H9 (cell line): Measurements from ENCODE around the gene ZNF638. TPM values are rescaled to one million over a fixed set of nuclear protein-coding genes. Genes with fewer than 3 reads are reported as not detected.

Experiments used
- DNase-seq: peaks from one replicate; pipeline ENCODE4 v3.0.0-alpha.2; 2017
- H2AFZ ChIP-seq: one replicate; pipeline ENCODE4 v1.6.1; 2013; ENCODE audit warnings: mild to moderate bottlenecking, low read length, control low read depth, moderate library complexity
- H2AK5ac ChIP-seq: 2 replicates; pipeline ENCODE4 v1.6.1; 2013; ENCODE audit warnings: low read length, control low read depth, mixed read lengths; ENCODE audit not compliant: insufficient read length
- H2BK120ac ChIP-seq: one replicate; pipeline ENCODE4 v1.6.1; 2013; ENCODE audit warnings: low read depth, mild to moderate bottlenecking, low read length, control low read depth, inconsistent platforms; ENCODE audit not compliant: poor library complexity, severe bottlenecking
- H2BK12ac ChIP-seq: 2 replicates; pipeline ENCODE4 v1.6.1; 2013; ENCODE audit warnings: low read length, control low read depth, mixed read lengths, low read depth; ENCODE audit not compliant: insufficient read length
- H2BK15ac ChIP-seq: 2 replicates; pipeline ENCODE4 v1.6.1; 2013; ENCODE audit warnings: low read depth, low read length, control low read depth
- H2BK20ac ChIP-seq: one replicate; pipeline ENCODE4 v1.6.1; 2013; ENCODE audit warnings: low read depth, mild to moderate bottlenecking, low read length, control low read depth, inconsistent platforms; ENCODE audit not compliant: poor library complexity, severe bottlenecking
- H2BK5ac ChIP-seq: 2 replicates; pipeline ENCODE4 v1.6.1; 2013; ENCODE audit warnings: low read length, control low read depth, mixed read lengths; ENCODE audit not compliant: insufficient read length
- H3K14ac ChIP-seq: 2 replicates; pipeline ENCODE4 v1.6.1; 2013; ENCODE audit warnings: low read length, control low read depth; ENCODE audit not compliant: insufficient read depth
- H3K18ac ChIP-seq: 2 replicates; pipeline ENCODE4 v1.6.1; 2013; ENCODE audit warnings: low read depth, mild to moderate bottlenecking, mixed read lengths, low read length, control low read depth; ENCODE audit not compliant: insufficient read length
- H3K23ac ChIP-seq: 2 replicates; pipeline ENCODE4 v1.6.1; 2013; ENCODE audit warnings: low read length, control low read depth, mixed read lengths, low read depth; ENCODE audit not compliant: insufficient read length
- H3K23me2 ChIP-seq: 2 replicates; pipeline ENCODE4 v1.6.1; 2013; ENCODE audit warnings: low read depth, mild to moderate bottlenecking, mixed read lengths, low read length, control low read depth; ENCODE audit not compliant: insufficient read length, poor library complexity, severe bottlenecking
- H3K27ac ChIP-seq: 2 replicates; pipeline ENCODE4 v1.5.1; 2013; ENCODE audit warnings: low read length, control low read depth, mixed read lengths, low read depth; ENCODE audit not compliant: insufficient read length
- H3K27me3 ChIP-seq: 2 replicates; pipeline ENCODE4 v1.6.1; 2013; ENCODE audit warnings: low read length, control low read depth, inconsistent platforms; ENCODE audit not compliant: insufficient read depth
- H3K4ac ChIP-seq: 2 replicates; pipeline ENCODE4 v1.6.1; 2013; ENCODE audit warnings: low read depth, mild to moderate bottlenecking, control low read depth, inconsistent platforms, low read length, moderate library complexity
- H3K4me1 ChIP-seq: 2 replicates; pipeline ENCODE4 v1.6.1; 2013; ENCODE audit warnings: low read length, control low read depth, inconsistent platforms; ENCODE audit not compliant: insufficient read depth
- H3K4me2 ChIP-seq: 2 replicates; pipeline ENCODE4 v1.6.1; 2013; ENCODE audit warnings: low read length, control low read depth, mixed read lengths; ENCODE audit not compliant: insufficient read length, insufficient read depth
- H3K56ac ChIP-seq: 2 replicates; pipeline ENCODE4 v1.6.1; 2013; ENCODE audit warnings: low read depth, mild to moderate bottlenecking, mixed read lengths, low read length, control low read depth; ENCODE audit not compliant: insufficient read length
- H3K79me1 ChIP-seq: 2 replicates; pipeline ENCODE4 v1.6.1; 2013; ENCODE audit warnings: low read depth, mild to moderate bottlenecking, moderate library complexity, low read length, control low read depth, inconsistent platforms; ENCODE audit not compliant: insufficient read depth, poor library complexity, severe bottlenecking
- H3K79me2 ChIP-seq: 2 replicates; pipeline ENCODE4 v1.6.1; 2013; ENCODE audit warnings: low read length, control low read depth, inconsistent platforms; ENCODE audit not compliant: insufficient read depth
- H3K9ac ChIP-seq: 2 replicates; pipeline ENCODE4 v1.6.1; 2013; ENCODE audit warnings: low read length, control low read depth, mixed read lengths; ENCODE audit not compliant: insufficient read length; ENCODE audit errors: extremely low read depth
- H3K9me3 ChIP-seq: one replicate; pipeline ENCODE4 v1.6.1; 2013; ENCODE audit warnings: low read depth, low read length, inconsistent platforms; ENCODE audit not compliant: control insufficient read depth
- H3T11ph ChIP-seq: one replicate; pipeline ENCODE4 v1.6.1; 2013; ENCODE audit warnings: mild to moderate bottlenecking, low read length, control low read depth, inconsistent platforms
- H4K20me1 ChIP-seq: one replicate; pipeline ENCODE4 v1.6.1; 2013; ENCODE audit not compliant: control insufficient read depth, insufficient read length, insufficient read depth
- H4K5ac ChIP-seq: 2 replicates; pipeline ENCODE4 v1.6.1; 2013; ENCODE audit warnings: low read depth, mild to moderate bottlenecking, mixed read lengths, low read length, control low read depth; ENCODE audit not compliant: insufficient read length
- H4K8ac ChIP-seq: replicated peaks from 2 replicates; pipeline ENCODE4 v1.6.1; 2013; ENCODE audit warnings: low read length, control low read depth, mixed read lengths, low read depth; ENCODE audit not compliant: insufficient read length
- H4K91ac ChIP-seq: 2 replicates; pipeline ENCODE4 v1.6.1; 2013; ENCODE audit warnings: low read depth, mild to moderate bottlenecking, moderate library complexity, mixed read lengths, low read length, control low read depth; ENCODE audit not compliant: insufficient read length
- H3K27ac Mint-ChIP-seq, 3 experiments: 2 replicates in 2 of 3; 3 replicates in 1 of 3; pipeline ENCODE4 v1.8.0; 2020 to 2021; ENCODE audit warnings: mixed read lengths in 3 of 3, mild to moderate bottlenecking in 1 of 3, moderate library complexity in 1 of 3
- H3K27me3 Mint-ChIP-seq: 2 replicates; pipeline ENCODE4 v1.8.0; 2021; ENCODE audit warnings: low read depth, mild to moderate bottlenecking, moderate library complexity, mixed read lengths
- H3K36me3 Mint-ChIP-seq, 3 experiments: 2 replicates in 2 of 3; 3 replicates in 1 of 3; pipeline ENCODE4 v1.8.0; 2020 to 2021; ENCODE audit warnings: low read depth in 3 of 3, mixed read lengths in 3 of 3; ENCODE audit not compliant: insufficient read depth in 1 of 3
- H3K4me1 Mint-ChIP-seq, 2 experiments: 2 replicates each; pipeline ENCODE4 v1.8.0; 2020; ENCODE audit warnings: mixed read lengths in 2 of 2
- H3K4me3 Mint-ChIP-seq, 2 experiments: 2 replicates in 1 of 2; 3 replicates in 1 of 2; pipeline ENCODE4 v1.8.0; 2020 to 2021; ENCODE audit warnings: mild to moderate bottlenecking in 2 of 2, mixed read lengths in 2 of 2, moderate library complexity in 1 of 2
- H3K9me3 Mint-ChIP-seq, 2 experiments: 2 replicates in 1 of 2; 3 replicates in 1 of 2; pipeline ENCODE4 v1.8.0; 2020; ENCODE audit warnings: mild to moderate bottlenecking in 2 of 2, mixed read lengths in 2 of 2, moderate library complexity in 1 of 2
- CTCF ChIP-seq: fragments of 200-600 bp; sonication (generic); conservative IDR thresholded peaks from 3 replicates; pipeline ENCODE4 v1.8.0; 2021; ENCODE audit warnings: antibody characterized with exemption, mild to moderate bottlenecking
- WGBS: extraction: QIAGEN DNeasy Blood & Tissue Kit; methylation state at CpG from one replicate; pipeline ENCODE4 v1.1.7; 2013; ENCODE audit warnings: missing lambda C conversion rate, low lambda C conversion rate, mixed read lengths; ENCODE audit not compliant: insufficient read length; ENCODE audit errors: extremely low coverage; 5-methylcytosine and 5-hydroxymethylcytosine counted together
- total RNA-seq: library from RNA; stranded (reverse); gene quantifications from 2 replicates; pipeline ENCODE4 v1.2.1, GENCODE V29; 2021

ZNF638 gene
- total RNA-seq, 1 experiment from 2014 or later, result 146 TPM

GRCh38 chr2:71481111-71481510 is 149.5 kb downstream of the ZNF638 start:
- Mint-ChIP-seq H3K27ac (no peak overlapping the region), H3K36me3 (peaks cover 0 to 2% (median 0%) of the 10 kb centered on the region in 3 experiments; a peak in 3 of 7 replicates), H3K9me3 (no peaks in the 10 kb centered on the region; a peak in 1 of 5 replicates), H3K4me1 (peaks cover 30 to 31% of the 10 kb centered on the region in 2 experiments), H3K4me3 (no peak overlapping the region), H3K27me3 (peaks cover 5% of the 10 kb centered on the region)
- H2AK5ac ChIP-seq, result no peak overlapping the region
- no peaks in the 10 kb centered on the region for H3K79me2 ChIP-seq
- no peak overlapping the region for H2BK12ac ChIP-seq
- H3K56ac ChIP-seq, result no peak overlapping the region
- H2BK20ac ChIP-seq, result no peak overlapping the region
- no peaks in the 10 kb centered on the region for H3K23me2 ChIP-seq
- no peak overlapping the region for H4K91ac ChIP-seq
- no peak overlapping the region for H3K18ac ChIP-seq
- TF ChIP-seq CTCF, result no peak
- H3K27ac ChIP-seq, result no peak overlapping the region
- no peak overlapping the region for H4K8ac ChIP-seq
- H4K5ac ChIP-seq, result no peak overlapping the region
- H2BK120ac ChIP-seq, result no peak overlapping the region
- no peak overlapping the region for H2AFZ ChIP-seq
- H3K79me1 ChIP-seq, result no peaks in the 10 kb centered on the region
- H3K4me2 ChIP-seq, result no peak overlapping the region
- H3K9me3 ChIP-seq, result no peaks in the 10 kb centered on the region
- no peaks in the 10 kb centered on the region for H3K27me3 ChIP-seq
- no peak overlapping the region for H3K9ac ChIP-seq
- no peak overlapping the region for H3K14ac ChIP-seq
- H3K23ac ChIP-seq, result no peak overlapping the region
- H3T11ph ChIP-seq, result no peak overlapping the region
- H3K4me1 ChIP-seq, result no peaks in the 10 kb centered on the region; the same call in 1 of the 2 replicates
- DNase-seq, result no peak
- H4K20me1 ChIP-seq, result no peaks in the 10 kb centered on the region
- H2BK5ac ChIP-seq, result no peak overlapping the region
- no peak overlapping the region for H2BK15ac ChIP-seq
- H3K4ac ChIP-seq, result no peak overlapping the region
- no CpG with 5 or more reads among the region's 4 CpGs for WGBS
